ENCODE results near the gene CENPN. TPM values are rescaled to one million over a fixed set of nuclear protein-coding genes. Genes with fewer than 3 reads are reported as not detected.

CENPN gene
- total RNA-seq, 1 experiment from 2014 or later: 76.7 TPM

- Histone ChIP-seq H3K4me1 (ENCODE audit: control insufficient read depth in 1 of 2, insufficient read depth in 2 of 2, low read length in 2 of 2) (peaks cover 15 to 26% of the 10 kb centered on the region in 2 experiments), H3K9me2 (ENCODE audit: insufficient read depth) (no peaks in the 10 kb centered on the region), H3K9ac (ENCODE audit: low read length) (no peak overlapping the region), H3K79me2 (ENCODE audit: insufficient read depth, low read length) (peaks cover 94% of the 10 kb centered on the region), H3K4me3 (replicated peaks in 1 of 2; ENCODE audit: low read depth in 1 of 2, low read length in 2 of 2) (no peak overlapping the region; a peak in 1 of 4 replicates), H3K4me2 (ENCODE audit: low read length) (peak overlapping the region; percentile 83; the same call in 1 of the 2 replicates), H2AFZ (ENCODE audit: low read depth, low read length, poor library complexity, severe bottlenecking) (no peak overlapping the region), H3K27me3 (ENCODE audit: insufficient read depth, low read length) (no peaks in the 10 kb centered on the region), H3K36me3 (ENCODE audit: control insufficient read depth in 1 of 2, insufficient read depth in 2 of 2, low read length in 2 of 2) (no peaks in the 10 kb centered on the region; a peak in 1 of 4 replicates), H3K27ac (ENCODE audit: low read depth, low read length) (no peak overlapping the region), H4K20me1 (ENCODE audit: insufficient read depth) (peaks cover 22% of the 10 kb centered on the region; the same call in 1 of the 2 replicates), H3K9me3 (ENCODE audit: control insufficient read depth in 1 of 2, insufficient read depth in 1 of 2, low read depth in 1 of 2, low read length in 2 of 2) (no peaks in the 10 kb centered on the region)
- DNase-seq (ENCODE audit: low read depth, low spot score) (no peak), ATAC-seq (no peak)
- intact Hi-C loops (cut with micrococcal nuclease): loop anchor here (5.0 to 10.0 kb wide), 2 partner anchors 191 to 733 kb away; no protein-coding TSS in a partner anchor
- ChIA-PET POLR2A (no interaction called here), CTCF (interaction anchor here (0.5 to 2.5 kb wide), 25 partner anchors 7 to 195 kb away, joined by 3 to 13 read pairs (median 4); partner anchors contain the start of gene ATMIN), RAD21 (ENCODE audit: low non-redundant PET in 1 of 2, low total read pairs in 2 of 2, uncharacterized antibody in 2 of 2, unreplicated experiment in 2 of 2) (no interaction called here)
- TF ChIP-seq RAD21 (IDR thresholded peaks at IDR 0.05; ENCODE audit: low read depth): no peak
- no peak for TF ChIP-seq ZFX (IDR thresholded peaks at IDR 0.05)
- TF ChIP-seq ELF1 (IDR thresholded peaks at IDR 0.05; ENCODE audit: borderline replicate concordance, low read depth): no peak
- TF ChIP-seq SIN3A (IDR thresholded peaks at IDR 0.05; ENCODE audit: low read depth): no peak
- no peak for TF ChIP-seq EZH2phosphoT487 (IDR thresholded peaks at IDR 0.05; ENCODE audit: borderline replicate concordance)
- no peak for TF ChIP-seq REST (IDR thresholded peaks at IDR 0.05; ENCODE audit: low read depth)
- no peak for TF ChIP-seq ZNF274 (IDR thresholded peaks at IDR 0.05; ENCODE audit: low read depth, low read length)
- TF ChIP-seq EGR1 (IDR thresholded peaks at IDR 0.05; ENCODE audit: low read depth): no peak
- TF ChIP-seq, protein P1, sequence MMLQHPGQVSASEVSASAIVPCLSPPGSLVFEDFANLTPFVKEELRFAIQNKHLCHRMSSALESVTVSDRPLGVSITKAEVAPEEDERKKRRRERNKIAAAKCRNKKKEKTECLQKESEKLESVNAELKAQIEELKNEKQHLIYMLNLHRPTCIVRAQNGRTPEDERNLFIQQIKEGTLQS (IDR thresholded peaks at IDR 0.05): no peak
- TF ChIP-seq, protein P2, sequence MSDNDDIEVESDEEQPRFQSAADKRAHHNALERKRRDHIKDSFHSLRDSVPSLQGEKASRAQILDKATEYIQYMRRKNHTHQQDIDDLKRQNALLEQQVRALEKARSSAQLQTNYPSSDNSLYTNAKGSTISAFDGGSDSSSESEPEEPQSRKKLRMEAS (IDR thresholded peaks at IDR 0.05): no peak
- no peak for TF ChIP-seq SP1 (IDR thresholded peaks at IDR 0.05; ENCODE audit: low read depth)
- no peak for TF ChIP-seq CEBPB (IDR thresholded peaks at IDR 0.05; ENCODE audit: low read depth)
- TF ChIP-seq POLR2A (IDR thresholded peaks at IDR 0.05; ENCODE audit: borderline replicate concordance, extremely low read depth, insufficient read depth, insufficient read length): no peak
- no peak for TF ChIP-seq EZH2 (IDR thresholded peaks at IDR 0.05)
- TF ChIP-seq, protein P3, sequence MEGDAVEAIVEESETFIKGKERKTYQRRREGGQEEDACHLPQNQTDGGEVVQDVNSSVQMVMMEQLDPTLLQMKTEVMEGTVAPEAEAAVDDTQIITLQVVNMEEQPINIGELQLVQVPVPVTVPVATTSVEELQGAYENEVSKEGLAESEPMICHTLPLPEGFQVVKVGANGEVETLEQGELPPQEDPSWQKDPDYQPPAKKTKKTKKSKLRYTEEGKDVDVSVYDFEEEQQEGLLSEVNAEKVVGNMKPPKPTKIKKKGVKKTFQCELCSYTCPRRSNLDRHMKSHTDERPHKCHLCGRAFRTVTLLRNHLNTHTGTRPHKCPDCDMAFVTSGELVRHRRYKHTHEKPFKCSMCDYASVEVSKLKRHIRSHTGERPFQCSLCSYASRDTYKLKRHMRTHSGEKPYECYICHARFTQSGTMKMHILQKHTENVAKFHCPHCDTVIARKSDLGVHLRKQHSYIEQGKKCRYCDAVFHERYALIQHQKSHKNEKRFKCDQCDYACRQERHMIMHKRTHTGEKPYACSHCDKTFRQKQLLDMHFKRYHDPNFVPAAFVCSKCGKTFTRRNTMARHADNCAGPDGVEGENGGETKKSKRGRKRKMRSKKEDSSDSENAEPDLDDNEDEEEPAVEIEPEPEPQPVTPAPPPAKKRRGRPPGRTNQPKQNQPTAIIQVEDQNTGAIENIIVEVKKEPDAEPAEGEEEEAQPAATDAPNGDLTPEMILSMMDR (IDR thresholded peaks at IDR 0.05 in 2 of 3, conservative IDR thresholded peaks at IDR 0.05 in 1 of 3; ENCODE audit: borderline replicate concordance in 1 of 3, insufficient read depth in 1 of 3, low read depth in 2 of 3, low read length in 2 of 3): no peak
- no peak for TF ChIP-seq JUND (IDR thresholded peaks at IDR 0.05)
- no peak for TF ChIP-seq POLR2AphosphoS5 (IDR thresholded peaks at IDR 0.05; ENCODE audit: low read depth, low read length)
- TF ChIP-seq, protein P4, sequence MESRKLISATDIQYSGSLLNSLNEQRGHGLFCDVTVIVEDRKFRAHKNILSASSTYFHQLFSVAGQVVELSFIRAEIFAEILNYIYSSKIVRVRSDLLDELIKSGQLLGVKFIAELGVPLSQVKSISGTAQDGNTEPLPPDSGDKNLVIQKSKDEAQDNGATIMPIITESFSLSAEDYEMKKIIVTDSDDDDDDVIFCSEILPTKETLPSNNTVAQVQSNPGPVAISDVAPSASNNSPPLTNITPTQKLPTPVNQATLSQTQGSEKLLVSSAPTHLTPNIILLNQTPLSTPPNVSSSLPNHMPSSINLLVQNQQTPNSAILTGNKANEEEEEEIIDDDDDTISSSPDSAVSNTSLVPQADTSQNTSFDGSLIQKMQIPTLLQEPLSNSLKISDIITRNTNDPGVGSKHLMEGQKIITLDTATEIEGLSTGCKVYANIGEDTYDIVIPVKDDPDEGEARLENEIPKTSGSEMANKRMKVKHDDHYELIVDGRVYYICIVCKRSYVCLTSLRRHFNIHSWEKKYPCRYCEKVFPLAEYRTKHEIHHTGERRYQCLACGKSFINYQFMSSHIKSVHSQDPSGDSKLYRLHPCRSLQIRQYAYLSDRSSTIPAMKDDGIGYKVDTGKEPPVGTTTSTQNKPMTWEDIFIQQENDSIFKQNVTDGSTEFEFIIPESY (IDR thresholded peaks at IDR 0.05; ENCODE audit: extremely low read depth, insufficient replicate concordance, low read length): no peak
- TF ChIP-seq FOSL1 (IDR thresholded peaks at IDR 0.05; ENCODE audit: low read depth): no peak
- no TSS peak for BruUV-seq (replicated peaks)
These were observed 3.2 kb upstream of the CENPN start for GRCh38 chr16:81003610-81004460.
